Mesothelial cell of epicardium (in vitro differentiated cells): ENCODE measurements around the gene RASSF5. TPM values are rescaled to one million over a fixed set of nuclear protein-coding genes. Genes with fewer than 3 reads are reported as not detected.
A peak's percentile ranks its signal among the peaks of the same experiment; 100 is the strongest.

ENCODE experiments used
- DNase-seq, 2 experiments: peaks; one replicate each; pipeline ENCODE4 v3.0.0; 2021; ENCODE audit warnings: low spot score in 2 of 2; ENCODE audit not compliant: unreplicated experiment in 2 of 2
- H3K27ac Mint-ChIP-seq: 2 replicates; pipeline ENCODE4 v1.8.0; 2021; ENCODE audit warnings: mixed read lengths
- H3K27me3 Mint-ChIP-seq: 2 replicates; pipeline ENCODE4 v1.8.0; 2021; ENCODE audit warnings: low read depth, mixed read lengths
- H3K36me3 Mint-ChIP-seq: 2 replicates; pipeline ENCODE4 v1.8.0; 2021; ENCODE audit warnings: mixed read lengths
- H3K4me1 Mint-ChIP-seq: 2 replicates; pipeline ENCODE4 v1.8.0; 2021; ENCODE audit warnings: mixed read lengths
- H3K4me3 Mint-ChIP-seq: 2 replicates; pipeline ENCODE4 v1.8.0; 2021; ENCODE audit warnings: mild to moderate bottlenecking, moderate library complexity, mixed read lengths
- H3K9me3 Mint-ChIP-seq: 2 replicates; pipeline ENCODE4 v1.8.0; 2021; ENCODE audit warnings: mixed read lengths
- total RNA-seq: library from RNA; stranded (reverse); gene quantifications from 3 replicates; pipeline ENCODE4 v1.2.1, GENCODE V29; 2021
- TF ChIP-seq, protein P1 (sequence below): fragments of 200-600 bp; sonication (generic); IDR thresholded peaks from one replicate; pipeline ENCODE4 v1.5.0; 2021; ENCODE audit warnings: antibody characterized with exemption; ENCODE audit not compliant: unreplicated experiment

RASSF5 gene
- total RNA-seq, 1 donor from 2014 or later = 6.8 TPM

DNA sequence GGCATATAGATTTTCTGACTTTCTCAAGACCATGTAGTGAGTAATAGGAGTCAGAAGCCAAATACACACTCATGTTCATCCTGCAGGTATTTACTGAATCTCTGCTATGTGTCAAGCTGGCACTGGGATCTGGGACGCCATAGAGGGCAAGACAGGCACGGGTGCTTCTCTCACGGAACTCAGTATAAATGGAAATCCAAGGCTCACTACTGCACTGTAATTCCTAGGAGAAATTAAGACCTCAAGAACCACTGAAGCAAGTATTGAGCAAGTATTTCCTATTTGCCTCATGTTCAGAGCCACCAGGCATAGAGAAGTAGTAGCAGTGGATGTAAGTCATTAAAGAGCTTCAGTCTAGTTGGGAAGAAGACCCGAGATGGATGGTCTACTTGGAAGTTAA lies 66.0 kb downstream of the RASSF5 start:
- DNase-seq = no peak
- H3K36me3 Mint-ChIP-seq = no peaks in the 10 kb centered on the region
- H3K4me1 Mint-ChIP-seq = peaks cover 7% of the 10 kb centered on the region
- TF ChIP-seq, protein P1, sequence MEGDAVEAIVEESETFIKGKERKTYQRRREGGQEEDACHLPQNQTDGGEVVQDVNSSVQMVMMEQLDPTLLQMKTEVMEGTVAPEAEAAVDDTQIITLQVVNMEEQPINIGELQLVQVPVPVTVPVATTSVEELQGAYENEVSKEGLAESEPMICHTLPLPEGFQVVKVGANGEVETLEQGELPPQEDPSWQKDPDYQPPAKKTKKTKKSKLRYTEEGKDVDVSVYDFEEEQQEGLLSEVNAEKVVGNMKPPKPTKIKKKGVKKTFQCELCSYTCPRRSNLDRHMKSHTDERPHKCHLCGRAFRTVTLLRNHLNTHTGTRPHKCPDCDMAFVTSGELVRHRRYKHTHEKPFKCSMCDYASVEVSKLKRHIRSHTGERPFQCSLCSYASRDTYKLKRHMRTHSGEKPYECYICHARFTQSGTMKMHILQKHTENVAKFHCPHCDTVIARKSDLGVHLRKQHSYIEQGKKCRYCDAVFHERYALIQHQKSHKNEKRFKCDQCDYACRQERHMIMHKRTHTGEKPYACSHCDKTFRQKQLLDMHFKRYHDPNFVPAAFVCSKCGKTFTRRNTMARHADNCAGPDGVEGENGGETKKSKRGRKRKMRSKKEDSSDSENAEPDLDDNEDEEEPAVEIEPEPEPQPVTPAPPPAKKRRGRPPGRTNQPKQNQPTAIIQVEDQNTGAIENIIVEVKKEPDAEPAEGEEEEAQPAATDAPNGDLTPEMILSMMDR = no peak
- peaks cover 6% of the 10 kb centered on the region for H3K27me3 Mint-ChIP-seq
- H3K9me3 Mint-ChIP-seq = no peaks in the 10 kb centered on the region
- H3K4me3 Mint-ChIP-seq = no peak overlapping the region
- no peak overlapping the region for H3K27ac Mint-ChIP-seq

DNA sequence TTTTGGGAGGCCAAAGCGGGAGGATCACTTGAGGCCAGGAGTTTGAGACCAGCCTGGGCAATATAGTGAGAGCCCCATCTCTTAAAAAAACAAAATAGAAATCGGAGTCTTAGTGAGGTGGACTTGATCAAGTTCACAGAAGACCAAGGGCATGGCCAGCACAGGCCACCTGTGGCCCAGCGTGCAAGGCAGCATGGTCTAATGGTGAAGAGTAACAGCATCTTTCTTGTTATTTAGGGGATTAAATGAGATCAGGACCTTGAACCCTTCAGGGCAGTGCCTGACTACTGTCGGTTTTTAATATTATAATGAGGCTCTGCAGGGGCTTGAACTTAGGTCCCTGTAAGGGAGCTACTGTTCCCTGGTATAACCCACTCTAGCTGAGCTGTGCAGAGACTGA lies 66.4 kb downstream of the RASSF5 start:
- Mint-ChIP-seq H3K27ac (no peak overlapping the region), H3K27me3 (peaks cover 6% of the 10 kb centered on the region), H3K36me3 (no peaks in the 10 kb centered on the region), H3K4me3 (no peak overlapping the region), H3K9me3 (no peaks in the 10 kb centered on the region), H3K4me1 (peaks cover 7% of the 10 kb centered on the region)
- DNase-seq = no peak
- TF ChIP-seq, protein P1 = no peak

DNA sequence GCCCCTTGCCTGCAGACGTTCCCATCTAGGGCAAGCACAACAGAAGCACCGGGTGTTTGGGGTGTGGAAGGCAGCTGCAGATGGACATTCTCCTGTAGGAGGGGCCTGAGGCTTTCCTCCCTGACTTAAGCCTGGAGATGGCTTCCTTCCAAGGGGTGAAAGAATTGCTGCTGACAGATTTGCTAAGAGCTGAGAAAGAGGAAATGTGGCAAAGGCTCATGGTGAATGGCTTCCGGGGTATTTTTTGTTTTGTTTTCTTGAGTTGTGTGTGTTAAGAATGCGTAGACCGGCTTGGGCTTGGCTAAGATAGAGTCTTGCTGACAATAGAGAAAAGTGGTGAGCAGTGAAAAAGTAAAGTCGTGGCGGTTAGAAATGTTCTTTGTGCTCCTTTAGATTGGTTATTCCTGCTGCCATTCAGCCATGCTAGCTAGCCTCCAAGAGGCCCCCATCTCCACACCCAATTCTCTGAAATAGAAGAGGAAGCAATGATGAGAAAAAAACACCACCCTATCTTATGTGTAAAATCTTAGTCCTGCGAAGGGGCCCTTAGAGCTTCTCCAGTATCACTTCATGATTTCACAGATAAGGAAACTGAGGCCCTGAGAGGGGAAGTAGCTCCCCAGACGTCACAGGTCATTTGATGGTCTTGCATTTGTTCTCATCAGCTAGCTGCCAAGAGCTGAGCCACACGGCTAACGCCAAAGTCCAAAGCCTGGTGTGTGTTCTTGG lies 68.0 kb downstream of the RASSF5 start:
- peaks cover 4% of the 10 kb centered on the region for H3K27me3 Mint-ChIP-seq
- TF ChIP-seq, protein P1 = no peak
- peaks cover 7% of the 10 kb centered on the region for H3K4me1 Mint-ChIP-seq
- no peak overlapping the region for H3K4me3 Mint-ChIP-seq
- H3K36me3 Mint-ChIP-seq = no peaks in the 10 kb centered on the region
- no peaks in the 10 kb centered on the region for H3K9me3 Mint-ChIP-seq
- peak overlapping the region; percentile 22 for H3K27ac Mint-ChIP-seq
- no peak for DNase-seq

DNA sequence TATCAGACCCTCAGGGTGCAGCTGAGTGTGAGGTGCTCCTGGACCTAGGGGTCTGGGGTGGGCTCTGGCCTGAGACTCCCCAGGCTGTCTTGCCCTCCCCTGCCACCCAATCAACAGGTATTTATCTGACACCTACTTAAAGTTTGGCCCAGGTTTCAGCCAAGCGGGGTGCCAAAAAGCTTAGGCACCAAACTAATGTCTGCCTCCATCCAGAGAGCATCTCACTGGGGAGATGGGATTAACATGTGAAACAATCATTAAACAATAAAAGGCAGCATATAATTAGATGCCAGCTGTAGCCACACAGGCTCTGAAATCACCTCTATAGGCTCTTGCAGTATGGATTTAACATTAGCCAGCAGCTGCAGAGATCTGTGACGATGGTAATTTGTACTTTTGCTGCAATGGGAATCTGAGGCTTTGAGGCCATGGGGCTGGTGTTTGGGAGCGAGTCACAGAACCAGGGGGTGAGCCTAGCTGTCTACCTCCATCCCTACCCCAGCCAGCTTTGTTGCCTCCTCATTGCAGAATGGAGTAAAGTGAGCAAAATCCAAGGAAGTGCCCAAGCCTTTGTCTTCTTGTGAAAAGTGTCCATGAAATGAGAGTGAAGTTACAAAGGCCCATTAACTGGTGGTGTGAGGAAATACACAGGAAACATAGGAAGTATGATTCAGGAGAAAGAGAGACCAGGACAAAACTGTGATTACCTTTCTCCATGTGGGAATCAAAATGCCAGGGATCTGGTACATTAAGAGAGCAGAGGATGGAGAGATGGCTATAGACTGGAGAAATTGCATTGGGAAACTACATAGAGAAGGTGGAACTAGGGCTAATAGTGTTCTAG lies 68.8 kb downstream of the RASSF5 start:
- no peak overlapping the region for H3K27ac Mint-ChIP-seq
- no peak for DNase-seq

GRCh38 chr1:206577626-206578025 lies 70.3 kb downstream of the RASSF5 start:
- Mint-ChIP-seq H3K27ac (no peak overlapping the region), H3K9me3 (no peaks in the 10 kb centered on the region)

More for the DNA sequence above, 68.8 kb downstream of the RASSF5 start:
- Mint-ChIP-seq H3K4me3 (no peak overlapping the region), H3K4me1 (peaks cover 7% of the 10 kb centered on the region), H3K36me3 (no peaks in the 10 kb centered on the region), H3K9me3 (no peaks in the 10 kb centered on the region), H3K27me3 (peaks cover 4% of the 10 kb centered on the region)
- TF ChIP-seq, protein P1 = no peak

More at GRCh38 chr1:206577626-206578025, 70.3 kb downstream of the RASSF5 start:
- Mint-ChIP-seq H3K36me3 (no peaks in the 10 kb centered on the region), H3K27me3 (peaks cover 4% of the 10 kb centered on the region), H3K4me3 (no peak overlapping the region), H3K4me1 (peaks cover 7% of the 10 kb centered on the region)
- DNase-seq = no peak
- TF ChIP-seq, protein P1 = no peak
